Frontal cortex (tissue), 4 donors: ENCODE results near the gene CDK2AP2. TPM values are rescaled to one million over a fixed set of nuclear protein-coding genes. Genes with fewer than 3 reads are reported as not detected.
"Not testable (repeated sequence)": the region's sequence is repeated elsewhere in the genome, so short reads cannot be mapped to it uniquely, and the experiment has no call there.

Experiments
- DNase-seq, 2 donors: peaks; one replicate each; pipeline ENCODE4 v3.0.0; 2012; ENCODE audit warnings: low spot score in 2 of 2
- FAIRE-seq: peaks from 2 replicates; lab custom pipeline; 2012; peaks lifted over from hg19 to GRCh38; lab: Jason Lieb, UNC
- total RNA-seq: library from RNA; depleted of rRNA; stranded (reverse); fragments of >200 nt; gene quantifications from one replicate; pipeline ENCODE4 v1.2.3, GENCODE V29; 2014
- donor health status: control.
- donor health status: control.
- donor health status: control.

Gene CDK2AP2
- 4.9 TPM for total RNA-seq

- FAIRE-seq: peak; percentile 45
- peak; percentile 98 for DNase-seq
Observed at GRCh38 chr11:67507864-67508485, at the start of gene CDK2AP2. Gene CDK2AP2, minus strand, starts transcription at chr11:67508162. Its CDS starts 80 bp downstream, at chr11:67508082.

- DNase-seq (no peak), FAIRE-seq (no peak)
Observed at GRCh38 chr11:67556244-67556643, 48.3 kb upstream of the CDK2AP2 start.

- DNase-seq, FAIRE-seq: not testable (repeated sequence)
Observed at GRCh38 chr11:67551697-67552096, 43.7 kb upstream of the CDK2AP2 start.

- DNase-seq: no peak
Observed at GRCh38 chr11:67551127-67551526, 43.2 kb upstream of the CDK2AP2 start.

GRCh38 chr11:67548555-67549110, 40.7 kb upstream of the CDK2AP2 start:
- FAIRE-seq (no peak), DNase-seq (no peak)

More at GRCh38 chr11:67551127-67551526, 43.2 kb upstream of the CDK2AP2 start:
- no peak for FAIRE-seq

GRCh38 chr11:67548112-67548511, 40.1 kb upstream of the CDK2AP2 start:
- not testable (repeated sequence) for DNase-seq, FAIRE-seq

- no peak for FAIRE-seq
- no peak for DNase-seq
Observed at GRCh38 chr11:67545280-67545679, 37.3 kb upstream of the CDK2AP2 start.

GRCh38 chr11:67544616-67545242, 36.8 kb upstream of the CDK2AP2 start:
- DNase-seq (no peak), FAIRE-seq (no peak)

- no peak for FAIRE-seq
- no peak for DNase-seq
Observed at GRCh38 chr11:67543585-67543984, 35.6 kb upstream of the CDK2AP2 start.

- DNase-seq (no peak), FAIRE-seq (no peak)
Observed at GRCh38 chr11:67542971-67543370, 35.0 kb upstream of the CDK2AP2 start.

- FAIRE-seq (no peak), DNase-seq (no peak)
Observed at GRCh38 chr11:67542169-67542568, 34.2 kb upstream of the CDK2AP2 start.

GRCh38 chr11:67541198-67541597, 33.2 kb upstream of the CDK2AP2 start:
- FAIRE-seq: no peak
- DNase-seq: no peak

- FAIRE-seq (no peak), DNase-seq (no peak)
Observed at GRCh38 chr11:67539550-67539949, 31.6 kb upstream of the CDK2AP2 start.

- DNase-seq: no peak
- no peak for FAIRE-seq
Observed at GRCh38 chr11:67538823-67539505, 31.0 kb upstream of the CDK2AP2 start.

- DNase-seq: no peak
- no peak for FAIRE-seq
Observed at GRCh38 chr11:67538306-67538705, 30.3 kb upstream of the CDK2AP2 start.

GRCh38 chr11:67535561-67535960, 27.6 kb upstream of the CDK2AP2 start:
- DNase-seq (no peak), FAIRE-seq (no peak)

- no peak for FAIRE-seq
- no peak for DNase-seq
Observed at GRCh38 chr11:67534070-67534679, 26.2 kb upstream of the CDK2AP2 start.

GRCh38 chr11:67532889-67533288, 24.9 kb upstream of the CDK2AP2 start:
- FAIRE-seq (no peak), DNase-seq (no peak)

GRCh38 chr11:67530282-67530592, 22.3 kb upstream of the CDK2AP2 start:
- FAIRE-seq: no peak
- DNase-seq: no peak

GRCh38 chr11:67528376-67528775, 20.4 kb upstream of the CDK2AP2 start:
- no peak for DNase-seq
- FAIRE-seq: no peak
